ENCODE data around the gene CAGE1.

- no peak for TF ChIP-seq EZH2 (IDR thresholded peaks at IDR 0.05; ENCODE audit: low read length)
- no peak for TF ChIP-seq CTCF (optimal IDR thresholded peaks at IDR 0.05 in 1 of 3, IDR thresholded peaks at IDR 0.05 in 1 of 3, conservative IDR thresholded peaks at IDR 0.05 in 1 of 3; ENCODE audit: extremely low read depth in 1 of 3, insufficient read depth in 2 of 3, low read length in 3 of 3)
Observed at GRCh38 chr6:7438011-7438410, 48.5 kb upstream of the CAGE1 start.

Data from keratinocyte (primary cell).